Left cardiac atrium (tissue), 4 donors: ENCODE results near the gene OTOG. TPM values are rescaled to one million over a fixed set of nuclear protein-coding genes. Genes with fewer than 3 reads are reported as not detected.

Experiments
- ATAC-seq, 2 donors: fragments of 200-7000 bp; cut with Tn5 transposase; one replicate each; pipeline ENCODE4 v1.9.1; 2020; ENCODE audit warnings: mild to moderate bottlenecking in 2 of 2, moderate library complexity in 2 of 2
- DNase-seq: peaks from one replicate; pipeline ENCODE4 v3.0.0-alpha.2; 2020
- intact Hi-C, 2 donors: fragments of 100-400 bp; cut with DNase I; formaldehyde crosslinking; loops; one replicate each; pipeline versions ENCODE4 v1.14.1 to v1.15.1; 2022 to 2023
- total RNA-seq, 2 donors: library from RNA; stranded (reverse); fragmentation: NEBNext Ultra II Directional; extraction: Animal tissue kit (Norgen Biotek cat#: 25700); gene quantifications; one replicate each; pipeline ENCODE4 v1.2.1, GENCODE V29; 2021
- donor health status: DM: no; HTN: yes; CAD: no.
- donor health status: DM: no; HTN: yes; CAD: no; lungs with severe emphysema.
- donor health status: DM: yes; HTN: yes; CAD: no.
- donor health status: Dilated cardiomyopathy.

OTOG gene
- total RNA-seq, 2 donors from 2014 or later = not detected

DNA sequence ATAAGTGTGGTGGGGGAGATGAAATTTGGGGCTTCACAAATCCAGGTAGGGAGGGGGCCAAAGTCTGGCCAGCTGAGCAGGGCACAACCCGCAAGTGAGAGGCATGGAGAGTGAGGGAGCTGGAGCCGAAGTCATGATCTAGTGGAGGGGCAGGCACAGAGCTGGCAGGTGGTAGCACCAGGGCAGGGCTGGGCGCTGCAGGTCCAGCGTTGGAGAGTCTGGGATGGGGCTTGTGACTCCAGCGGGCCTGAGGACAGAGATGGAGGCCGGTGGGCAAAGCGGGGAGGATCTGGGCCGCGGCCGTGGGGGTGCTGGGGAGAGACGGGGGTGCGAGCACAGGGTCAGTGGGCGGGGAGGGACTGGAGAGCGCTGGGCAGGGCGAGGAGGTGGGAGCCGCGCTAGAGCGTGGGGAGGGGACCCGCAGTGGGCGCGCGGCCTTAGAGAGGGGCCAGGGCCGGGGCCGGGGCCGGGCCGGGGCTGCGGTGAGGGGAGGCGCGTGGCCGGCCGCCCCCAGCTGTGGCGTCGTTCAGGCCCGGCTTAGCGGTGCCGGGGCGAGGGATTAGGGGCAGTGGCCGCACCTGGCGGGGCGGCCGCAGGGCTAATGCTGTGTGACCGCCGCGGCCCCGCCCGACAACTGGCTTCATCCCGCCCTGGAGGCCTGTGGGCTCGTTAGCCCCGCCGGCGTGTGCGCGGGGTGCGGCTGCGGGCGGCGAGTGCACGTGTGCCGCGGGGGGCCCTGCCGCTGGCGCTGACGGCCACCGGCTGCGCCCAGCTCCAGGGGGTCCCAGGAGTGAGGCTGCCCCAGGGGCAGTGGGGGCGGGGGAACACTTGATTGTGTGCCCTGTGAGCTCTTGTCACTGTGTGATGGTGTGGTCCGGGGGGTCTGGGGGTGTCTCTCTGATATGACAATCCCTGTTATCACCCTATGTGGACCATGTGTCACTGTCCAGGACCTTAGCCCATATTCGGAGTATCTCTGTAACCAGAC, 148.7 kb downstream of the OTOG start:
- ATAC-seq = no peak
- intact Hi-C loops = no loop called here

DNA sequence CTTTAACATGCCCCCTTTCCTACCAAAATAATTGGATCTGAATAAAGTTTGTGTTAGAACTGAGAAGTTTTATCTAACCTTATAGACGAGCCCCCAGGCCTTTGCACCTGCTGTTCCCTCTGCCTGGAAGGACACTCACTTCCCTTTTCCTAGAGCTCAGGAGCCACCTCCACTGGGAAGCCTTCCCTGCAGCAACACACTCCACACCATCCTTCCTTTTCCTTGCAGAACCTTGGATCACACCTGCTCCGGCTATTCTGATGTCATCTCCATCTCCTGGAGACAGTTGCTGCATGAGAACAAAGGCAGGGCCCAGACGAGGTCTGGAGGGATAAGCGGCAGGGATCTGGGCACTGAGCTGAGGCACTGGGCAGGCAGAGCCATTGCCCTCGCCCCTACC, 149.7 kb downstream of the OTOG start:
- intact Hi-C loops = no loop called here
- DNase-seq (no peak), ATAC-seq (no peak)

More for the DNA sequence above, 148.7 kb downstream of the OTOG start:
- no peak for DNase-seq

Other genes starting within 250 kb of the OTOG start
- 1 to 10 TPM; 1.9 to 4.2 TPM for gene NCR3LG1, start 195.5 kb upstream of the OTOG start, total RNA-seq
- 10 to 100 TPM; 11.3 to 21.2 TPM for gene KCNJ11, start 158.6 kb upstream of the OTOG start, total RNA-seq
- 1 to 10 TPM in 1 of 2 donors, under 1 TPM in 1; 0.99 to 1.9 TPM for gene ABCC8, start 70.4 kb upstream of the OTOG start, total RNA-seq
- under 1 TPM in 1 of 2 donors, not detected in 1; 0.88 TPM for gene USH1C, start 2.8 kb upstream of the OTOG start, total RNA-seq
- gene MYOD1, start 172.3 kb downstream of the OTOG start, total RNA-seq = not detected
- gene KCNC1, start 187.5 kb downstream of the OTOG start, total RNA-seq = not detected